ENCODE data around the gene KLHL5.
"Not testable (repeated sequence)": the region's sequence is repeated elsewhere in the genome, so short reads cannot be mapped to it uniquely, and the experiment has no call there.

KLHL5 gene

GRCh38 chr4:39062094-39062769 is at the start of gene KLHL5:
Gene KLHL5, plus strand, starts transcription at chr4:39062232. Its CDS starts 421 bp downstream, at chr4:39062653.
- no peak for DNase-seq (ENCODE audit: low read depth)

GRCh38 chr4:39014028-39014427 is 48.0 kb upstream of the KLHL5 start:
- DNase-seq (ENCODE audit: low read depth) = no peak

- DNase-seq (ENCODE audit: low read depth) = peak; percentile 66
Observed at GRCh38 chr4:39020130-39020529, 41.9 kb upstream of the KLHL5 start.

- DNase-seq (ENCODE audit: low read depth) = peak; percentile 31
Observed at GRCh38 chr4:39021631-39022030, 40.4 kb upstream of the KLHL5 start.

GRCh38 chr4:39022241-39022640 is 39.8 kb upstream of the KLHL5 start:
- no peak for DNase-seq (ENCODE audit: low read depth)

- DNase-seq (ENCODE audit: low read depth) = no peak
Observed at GRCh38 chr4:39023059-39023458, 39.0 kb upstream of the KLHL5 start.

GRCh38 chr4:39024311-39024865 is 37.6 kb upstream of the KLHL5 start:
- no peak for DNase-seq (ENCODE audit: low read depth)

GRCh38 chr4:39025552-39026085 is 36.4 kb upstream of the KLHL5 start:
- no peak for DNase-seq (ENCODE audit: low read depth)

GRCh38 chr4:39026096-39026495 is 35.9 kb upstream of the KLHL5 start:
- DNase-seq (ENCODE audit: low read depth) = no peak

- DNase-seq (ENCODE audit: low read depth) = no peak
Observed at GRCh38 chr4:39029752-39030694, 32.0 kb upstream of the KLHL5 start.

- no peak for DNase-seq (ENCODE audit: low read depth)
Observed at GRCh38 chr4:39030725-39031124, 31.3 kb upstream of the KLHL5 start.

GRCh38 chr4:39031590-39032020 is 30.4 kb upstream of the KLHL5 start:
- DNase-seq (ENCODE audit: low read depth) = not testable (repeated sequence)

- peak; percentile 88 for DNase-seq (ENCODE audit: low read depth)
Observed at GRCh38 chr4:39032218-39033085, 29.6 kb upstream of the KLHL5 start, which contains the start of gene TMEM156. Gene TMEM156, minus strand, starts transcription at chr4:39032409. Its CDS starts 96 bp downstream, at chr4:39032313.

- peak; percentile 78 for DNase-seq (ENCODE audit: low read depth)
Observed at GRCh38 chr4:39036172-39036571, 25.9 kb upstream of the KLHL5 start.

GRCh38 chr4:39037491-39037825 is 24.6 kb upstream of the KLHL5 start:
- peak; percentile 72 for DNase-seq (ENCODE audit: low read depth)

- DNase-seq (ENCODE audit: low read depth) = no peak
Observed at GRCh38 chr4:39037941-39038340, 24.1 kb upstream of the KLHL5 start.

GRCh38 chr4:39039108-39039507 is 22.9 kb upstream of the KLHL5 start:
- DNase-seq (ENCODE audit: low read depth) = no peak

GRCh38 chr4:39042366-39042765 is 19.7 kb upstream of the KLHL5 start:
- DNase-seq (ENCODE audit: low read depth) = no peak

GRCh38 chr4:39043058-39043860 is 18.8 kb upstream of the KLHL5 start:
- DNase-seq (ENCODE audit: low read depth) = peak; percentile 60

- DNase-seq (ENCODE audit: low read depth) = peak; percentile 51
Observed at GRCh38 chr4:39043861-39044363, 18.1 kb upstream of the KLHL5 start.

All from ELR (cell line).